Muscle layer of colon (tissue), 2 donors: ENCODE results near the gene GTF2I.
"Not testable (repeated sequence)": the region's sequence is repeated elsewhere in the genome, so short reads cannot be mapped to it uniquely, and the experiment has no call there.

Experiments
- H3K27ac ChIP-seq: one replicate; pipeline ENCODE4 v1.7.0; 2013; ENCODE audit warnings: low read depth, mild to moderate bottlenecking, low read length, moderate library complexity
- H3K27me3 ChIP-seq, 2 donors: one replicate each; pipeline ENCODE4 v1.7.0; 2013; ENCODE audit warnings: low read length in 2 of 2, mild to moderate bottlenecking in 2 of 2; ENCODE audit not compliant: insufficient read depth in 2 of 2, control insufficient read depth in 1 of 2
- H3K36me3 ChIP-seq: one replicate; pipeline ENCODE4 v1.7.0; 2013; ENCODE audit warnings: mild to moderate bottlenecking, low read length; ENCODE audit not compliant: insufficient read depth
- H3K4me1 ChIP-seq: one replicate; pipeline ENCODE4 v1.7.0; 2013; ENCODE audit warnings: mild to moderate bottlenecking, low read length; ENCODE audit not compliant: insufficient read depth
- H3K4me3 ChIP-seq, 2 donors: one replicate each; pipeline ENCODE4 v1.7.0; 2013; ENCODE audit warnings: low read length in 2 of 2, low read depth in 1 of 2, mild to moderate bottlenecking in 1 of 2, moderate library complexity in 1 of 2
- H3K9ac ChIP-seq: one replicate; pipeline ENCODE4 v1.7.0; 2013; ENCODE audit warnings: low read length
- H3K9me3 ChIP-seq: one replicate; pipeline ENCODE4 v1.7.0; 2013; ENCODE audit warnings: mild to moderate bottlenecking, low read length
- donor health status: abdominal sarcoma.
- donor health status: Adenocarcinoma of cecum.

GTF2I gene

GRCh38 chr7:74684473-74684872 lies 27.0 kb downstream of the GTF2I start:
- H3K4me3 ChIP-seq, result no peak overlapping the region
- H3K27me3 ChIP-seq, result no peaks in the 10 kb centered on the region
- H3K9me3 ChIP-seq, result no peaks in the 10 kb centered on the region
- H3K27ac ChIP-seq, result no peak overlapping the region
- peaks cover 1% of the 10 kb centered on the region for H3K36me3 ChIP-seq
- H3K9ac ChIP-seq, result no peak overlapping the region
- no peaks in the 10 kb centered on the region for H3K4me1 ChIP-seq

- Histone ChIP-seq H3K4me1 (no peaks in the 10 kb centered on the region), H3K27ac (no peak overlapping the region), H3K4me3 (no peak overlapping the region)
These were observed 27.4 kb downstream of the GTF2I start for GRCh38 chr7:74684921-74685320.

GRCh38 chr7:74690474-74690873 lies 33.0 kb downstream of the GTF2I start:
- no peak overlapping the region for H3K4me3 ChIP-seq
- no peak overlapping the region for H3K27ac ChIP-seq
- no peaks in the 10 kb centered on the region for H3K27me3 ChIP-seq
- no peaks in the 10 kb centered on the region for H3K4me1 ChIP-seq
- no peaks in the 10 kb centered on the region for H3K9me3 ChIP-seq
- peaks cover 45% of the 10 kb centered on the region for H3K36me3 ChIP-seq
- no peak overlapping the region for H3K9ac ChIP-seq

More at GRCh38 chr7:74684921-74685320, 27.4 kb downstream of the GTF2I start:
- Histone ChIP-seq H3K9ac (no peak overlapping the region), H3K36me3 (peaks cover 6% of the 10 kb centered on the region), H3K9me3 (no peaks in the 10 kb centered on the region), H3K27me3 (no peaks in the 10 kb centered on the region)

GRCh38 chr7:74704419-74704818 lies 46.9 kb downstream of the GTF2I start:
- H3K4me1 ChIP-seq, H3K9ac ChIP-seq, H3K4me3 ChIP-seq, H3K27me3 ChIP-seq, H3K9me3 ChIP-seq, H3K27ac ChIP-seq: not testable (repeated sequence)
- H3K36me3 ChIP-seq, result peaks cover 66% of the 10 kb centered on the region

- Histone ChIP-seq H3K36me3 (peaks cover 68% of the 10 kb centered on the region), H3K27me3 (no peaks in the 10 kb centered on the region), H3K27ac (no peak overlapping the region)
These were observed 49.7 kb downstream of the GTF2I start for GRCh38 chr7:74707238-74707637.

GRCh38 chr7:74708569-74709275 lies 51.2 kb downstream of the GTF2I start:
- H3K27ac ChIP-seq, result no peak overlapping the region
- H3K9ac ChIP-seq, result no peak overlapping the region
- no peak overlapping the region for H3K4me3 ChIP-seq
- peaks cover 69% of the 10 kb centered on the region for H3K36me3 ChIP-seq
- H3K9me3 ChIP-seq, result peaks cover 4% of the 10 kb centered on the region
- no peaks in the 10 kb centered on the region for H3K4me1 ChIP-seq
- H3K27me3 ChIP-seq, result no peaks in the 10 kb centered on the region

More at GRCh38 chr7:74707238-74707637, 49.7 kb downstream of the GTF2I start:
- Histone ChIP-seq H3K4me1 (no peaks in the 10 kb centered on the region), H3K9ac (no peak overlapping the region), H3K4me3 (no peak overlapping the region), H3K9me3 (no peaks in the 10 kb centered on the region)

GRCh38 chr7:74709880-74710671 lies 52.6 kb downstream of the GTF2I start:
- Histone ChIP-seq H3K9me3 (peaks cover 4% of the 10 kb centered on the region), H3K9ac (no peak overlapping the region), H3K4me3 (no peak overlapping the region), H3K36me3 (peaks cover 61% of the 10 kb centered on the region), H3K27me3 (no peaks in the 10 kb centered on the region), H3K4me1 (no peaks in the 10 kb centered on the region), H3K27ac (no peak overlapping the region)

- Histone ChIP-seq H3K4me3 (no peak overlapping the region), H3K36me3 (peaks cover 47% of the 10 kb centered on the region), H3K27ac (no peak overlapping the region), H3K9ac (no peak overlapping the region), H3K27me3 (no peaks in the 10 kb centered on the region), H3K4me1 (no peaks in the 10 kb centered on the region), H3K9me3 (peaks cover 4% of the 10 kb centered on the region)
These were observed 56.0 kb downstream of the GTF2I start for GRCh38 chr7:74713567-74713966.

GRCh38 chr7:74717889-74718288 lies 60.4 kb downstream of the GTF2I start:
- H3K27me3 ChIP-seq, result no peaks in the 10 kb centered on the region
- no peak overlapping the region for H3K4me3 ChIP-seq
- H3K36me3 ChIP-seq, result peaks cover 37% of the 10 kb centered on the region
- no peaks in the 10 kb centered on the region for H3K4me1 ChIP-seq
- H3K27ac ChIP-seq, result no peak overlapping the region
- peaks cover 4% of the 10 kb centered on the region for H3K9me3 ChIP-seq
- no peak overlapping the region for H3K9ac ChIP-seq

- H3K4me1 ChIP-seq, result no peaks in the 10 kb centered on the region
- no peak overlapping the region for H3K9ac ChIP-seq
- H3K4me3 ChIP-seq, result no peak overlapping the region
- peaks cover 37% of the 10 kb centered on the region for H3K36me3 ChIP-seq
- peaks cover 4% of the 10 kb centered on the region for H3K9me3 ChIP-seq
- no peak overlapping the region for H3K27ac ChIP-seq
- no peaks in the 10 kb centered on the region for H3K27me3 ChIP-seq
These were observed 60.8 kb downstream of the GTF2I start for GRCh38 chr7:74718336-74718735.

GRCh38 chr7:74722153-74722552 lies 64.6 kb downstream of the GTF2I start:
- Histone ChIP-seq H3K27me3 (no peaks in the 10 kb centered on the region), H3K36me3 (peaks cover 32% of the 10 kb centered on the region), H3K4me1 (no peaks in the 10 kb centered on the region), H3K4me3 (no peak overlapping the region), H3K27ac (no peak overlapping the region), H3K9ac (no peak overlapping the region), H3K9me3 (no peaks in the 10 kb centered on the region)
